HG03060 (cell line): ENCODE measurements around the gene HDAC7.
A peak's percentile ranks its signal among the peaks of the same experiment; 100 is the strongest.

Source experiments
- ATAC-seq: cut with Tn5 transposase; IDR thresholded peaks from one replicate; pipeline ENCODE4 v1.9.1; 2021; ENCODE audit warnings: low read depth, moderate number of reproducible peaks; ENCODE audit not compliant: unreplicated experiment

The HDAC7 gene

DNA sequence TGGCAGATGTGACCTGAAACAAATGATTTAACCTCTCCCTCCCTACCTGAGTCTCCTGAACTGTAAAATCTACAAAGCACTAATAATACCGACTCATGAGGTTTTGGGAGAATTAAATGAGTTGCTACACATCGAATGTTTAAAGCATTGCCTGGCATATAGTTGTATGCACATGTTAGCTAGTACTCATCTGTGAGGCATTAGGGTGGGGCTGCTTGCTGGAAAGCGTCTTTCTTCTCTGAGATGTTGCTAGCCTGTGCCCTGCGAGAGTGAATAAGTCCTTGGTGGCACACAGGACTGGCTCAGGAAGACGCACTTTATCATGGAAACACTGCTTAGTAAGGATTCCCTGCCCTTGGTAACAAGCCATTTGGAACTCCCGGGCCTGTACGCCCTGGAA, 67.2 kb downstream of the HDAC7 start:
- ATAC-seq = no peak

DNA sequence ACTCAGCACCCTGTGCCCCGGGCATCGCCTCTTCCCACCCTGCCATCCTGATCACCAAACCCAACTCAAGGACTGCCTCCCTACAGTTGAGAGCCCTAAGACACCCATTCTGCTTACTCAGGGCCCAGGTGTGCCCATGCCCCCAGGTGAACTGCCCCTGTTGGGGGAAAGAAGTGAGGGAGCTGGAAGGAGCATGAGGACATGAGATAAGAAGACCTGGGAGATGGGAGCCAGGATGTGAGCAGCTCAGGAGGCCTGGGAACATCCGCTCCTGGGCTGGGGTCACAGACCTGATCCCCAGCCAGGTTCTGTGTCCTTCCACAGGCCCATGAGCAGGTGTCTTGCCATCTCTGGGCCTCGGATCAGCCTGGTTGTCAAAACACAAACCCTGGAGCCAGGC, 67.6 kb downstream of the HDAC7 start:
- no peak for ATAC-seq

DNA sequence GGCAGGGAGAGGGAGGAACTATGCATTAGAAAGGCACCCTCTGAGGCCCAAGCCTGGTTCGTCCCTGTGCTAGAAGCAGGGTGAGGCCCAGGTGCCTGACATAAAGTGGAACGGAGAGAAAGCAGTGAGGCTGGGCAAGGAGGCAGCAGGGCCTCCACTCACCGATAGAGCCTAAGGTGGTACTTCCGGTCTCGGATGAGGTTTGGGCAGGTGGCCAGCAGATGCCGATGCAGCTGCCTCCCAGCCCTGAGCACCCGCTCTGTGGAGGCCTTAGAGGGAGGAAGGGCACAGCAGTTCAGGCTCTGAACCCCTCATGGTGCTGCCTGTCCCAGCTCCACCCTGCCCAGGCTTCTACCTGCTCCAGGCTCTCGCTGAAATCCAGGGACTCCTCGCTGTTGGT, 68.1 kb downstream of the HDAC7 start:
- ATAC-seq = no peak

DNA sequence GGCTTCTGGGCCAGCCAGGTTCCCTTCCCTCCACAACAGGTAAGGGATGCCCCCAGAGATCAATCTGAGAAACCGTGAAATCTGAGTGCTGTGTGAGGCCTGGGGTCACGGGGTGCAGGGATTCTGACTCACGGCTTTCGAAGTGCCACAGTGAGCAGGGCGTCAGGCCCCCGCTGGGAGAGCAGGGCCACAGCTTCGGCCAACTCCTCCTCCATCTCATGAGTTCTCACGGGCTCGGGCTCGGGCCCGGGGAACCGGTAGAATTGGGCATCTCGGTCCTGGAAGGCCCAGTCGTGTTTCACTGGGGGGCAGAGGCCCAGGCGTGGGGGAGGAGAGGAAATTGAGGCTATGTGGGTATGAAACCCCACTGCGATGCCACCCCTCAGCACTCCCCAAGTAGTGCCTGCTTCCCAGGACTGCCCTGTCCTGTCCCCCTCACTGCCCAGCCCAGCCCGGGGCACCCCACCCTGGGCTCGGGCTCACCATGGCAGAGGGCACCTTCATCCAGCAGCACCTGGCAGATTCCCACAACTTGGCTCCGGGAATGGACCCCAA, 68.7 kb downstream of the HDAC7 start:
- no peak for ATAC-seq

DNA sequence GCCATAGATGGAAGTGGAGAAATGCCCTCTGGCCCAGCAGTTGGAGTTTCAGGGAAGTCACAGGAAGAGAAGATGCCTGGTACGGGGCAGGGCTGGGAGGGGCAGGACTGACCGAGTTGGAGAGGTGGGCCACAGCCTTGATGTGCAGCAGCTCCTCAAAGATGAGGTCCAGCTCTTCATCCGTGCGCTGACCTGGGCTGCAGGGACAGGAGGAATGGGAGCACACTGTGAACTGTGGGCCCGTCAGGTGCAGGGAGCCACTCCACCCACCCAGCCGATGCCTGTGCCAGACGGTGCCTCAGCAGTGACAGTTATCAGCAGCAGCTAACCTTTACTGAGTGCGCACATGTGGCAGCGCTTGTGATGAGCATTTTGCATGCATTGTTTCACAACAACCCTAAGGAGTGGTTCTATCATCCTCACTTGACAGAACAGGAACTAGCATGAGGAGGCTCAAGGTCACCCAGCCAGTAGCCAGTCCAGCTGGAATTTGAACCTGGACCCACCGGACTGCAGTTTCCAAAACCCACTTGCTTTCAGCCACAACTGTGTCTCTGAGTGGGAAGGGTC, 69.4 kb downstream of the HDAC7 start:
- ATAC-seq = no peak

DNA sequence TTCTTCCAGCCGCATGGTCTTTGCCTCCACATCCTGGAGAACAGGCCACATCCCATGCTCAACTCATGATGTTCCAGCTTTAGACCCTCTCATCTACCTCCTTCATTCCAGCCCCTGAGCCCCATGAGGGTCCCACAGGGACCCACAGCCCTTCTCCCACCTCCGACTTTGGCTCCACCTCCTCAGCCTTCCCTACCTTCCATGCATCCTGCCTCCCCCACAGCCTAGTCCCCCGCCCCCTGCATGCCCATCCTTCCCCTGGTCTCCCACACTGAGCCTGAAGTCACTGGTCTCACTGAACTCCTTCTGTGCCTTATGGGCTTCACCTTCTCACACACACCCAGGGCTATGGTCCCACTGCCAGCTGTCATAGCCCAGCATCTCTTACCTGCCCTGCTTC, 70.8 kb downstream of the HDAC7 start:
- no peak for ATAC-seq

DNA sequence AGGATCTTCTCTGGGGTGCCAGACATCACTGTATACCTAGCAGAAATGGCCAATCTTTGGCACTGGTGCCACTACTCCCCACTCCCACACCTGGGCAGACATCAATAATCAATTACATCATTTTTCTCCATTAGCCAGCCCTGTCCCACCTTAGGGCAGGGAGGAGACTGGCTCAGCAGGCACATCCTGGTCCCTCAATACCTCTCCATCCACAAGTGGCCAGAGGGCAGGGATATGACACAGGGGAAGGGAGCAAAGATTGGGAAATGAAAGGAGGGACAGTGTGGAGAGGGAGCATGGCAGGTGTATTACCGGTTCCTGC, 71.2 kb downstream of the HDAC7 start:
- no peak for ATAC-seq

DNA sequence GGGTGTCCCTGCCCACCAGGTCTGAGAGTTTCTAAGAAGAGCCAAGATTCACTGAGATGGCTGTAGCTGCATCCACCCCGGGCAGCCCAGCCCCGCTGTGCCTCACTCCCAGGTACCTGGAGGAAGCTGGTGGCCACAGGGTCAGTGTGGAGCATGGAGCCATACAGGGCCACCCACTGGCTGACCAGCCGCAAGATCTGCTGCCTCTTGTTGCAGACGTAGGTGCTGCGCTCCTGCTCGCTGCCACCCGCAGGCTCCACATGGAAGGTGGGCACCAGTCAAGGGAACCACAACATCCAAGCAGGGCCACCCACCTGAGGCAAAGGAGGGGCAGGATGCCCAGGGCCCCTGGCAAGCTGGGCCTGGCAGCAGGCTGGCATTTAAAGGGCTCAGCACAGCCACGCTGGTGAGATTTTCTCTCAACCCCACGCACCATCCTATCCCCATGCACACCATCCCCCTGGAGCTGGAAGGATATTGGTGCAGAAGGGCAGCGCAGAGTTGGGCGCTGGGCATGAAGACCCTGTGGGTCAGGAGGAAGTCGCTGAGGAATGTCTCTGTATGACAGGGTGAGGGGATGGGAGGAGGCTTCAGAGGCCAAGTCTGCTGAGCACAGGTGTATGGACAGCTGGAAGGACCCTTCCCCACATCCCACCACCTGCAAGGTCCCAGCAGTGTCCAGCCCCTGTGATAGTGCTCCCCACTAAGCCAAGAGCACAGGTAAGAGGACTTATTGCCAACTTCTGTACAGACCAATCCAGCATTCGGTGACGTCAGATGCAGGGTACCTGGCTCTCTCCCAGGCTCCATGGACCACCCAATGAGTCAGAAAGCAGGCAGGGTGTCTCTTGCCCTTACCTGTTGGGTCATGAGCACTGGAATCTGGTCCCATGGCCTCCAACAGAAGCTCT, 71.9 kb downstream of the HDAC7 start:
- ATAC-seq = no peak

DNA sequence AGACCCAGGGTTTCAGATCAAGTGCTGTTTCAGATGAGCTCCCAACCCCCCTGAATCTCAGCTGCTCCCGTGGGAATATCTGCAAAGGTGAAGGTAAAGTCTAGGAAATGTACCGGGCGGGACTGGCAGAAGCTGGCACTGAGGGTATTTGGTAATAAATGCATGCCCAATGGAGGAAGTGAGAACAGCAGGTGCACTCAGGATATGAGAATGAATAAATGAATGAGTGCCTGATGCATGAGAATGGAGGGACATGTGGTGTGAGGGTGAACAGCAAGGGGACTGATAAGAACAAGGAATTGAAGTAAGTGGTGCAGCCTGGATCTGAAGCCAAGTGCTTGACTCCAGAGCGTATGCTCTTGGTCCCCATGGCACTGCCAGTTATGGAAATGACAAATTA, 72.6 kb downstream of the HDAC7 start:
- no peak for ATAC-seq

DNA sequence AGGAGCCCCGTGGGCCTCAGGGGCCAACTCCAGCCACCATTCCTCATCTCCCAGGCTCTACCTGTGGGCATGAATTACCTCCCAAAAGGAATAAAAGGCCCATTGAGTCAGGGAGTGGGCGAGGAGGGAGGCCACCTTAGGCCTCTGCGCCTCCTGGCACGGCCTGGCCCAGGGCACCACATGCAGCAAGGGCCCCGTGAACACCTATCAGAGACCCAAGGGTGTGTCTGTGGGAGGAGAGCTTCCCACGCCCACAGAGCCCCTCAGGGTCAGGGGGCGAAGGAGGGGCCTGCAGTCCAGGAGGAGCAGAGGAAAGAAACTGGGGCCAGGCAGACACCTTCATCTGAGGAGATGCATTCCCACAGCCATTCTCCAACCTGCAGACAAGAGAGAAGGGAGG, 73.2 kb downstream of the HDAC7 start:
- ATAC-seq = no peak

DNA sequence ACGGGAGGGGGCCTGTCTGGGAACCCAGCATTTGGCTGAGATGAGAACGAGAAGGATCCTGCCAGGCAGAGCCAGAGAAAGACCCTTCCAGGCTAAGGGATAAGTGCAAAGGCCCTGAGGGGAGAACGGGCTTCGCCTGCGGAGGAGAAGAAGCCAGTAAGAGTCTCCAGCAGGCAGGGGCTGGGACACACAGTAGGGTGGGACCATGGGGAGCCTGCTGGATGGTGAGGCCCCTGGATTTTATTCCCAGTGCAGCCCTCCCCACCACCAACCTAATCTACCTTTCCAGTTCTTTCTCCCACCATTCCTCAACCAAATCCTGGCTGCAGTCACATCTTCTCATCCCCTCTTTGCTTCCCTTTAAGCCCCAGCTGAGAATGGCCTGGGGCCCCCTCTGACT, 73.6 kb downstream of the HDAC7 start:
- no peak for ATAC-seq

DNA sequence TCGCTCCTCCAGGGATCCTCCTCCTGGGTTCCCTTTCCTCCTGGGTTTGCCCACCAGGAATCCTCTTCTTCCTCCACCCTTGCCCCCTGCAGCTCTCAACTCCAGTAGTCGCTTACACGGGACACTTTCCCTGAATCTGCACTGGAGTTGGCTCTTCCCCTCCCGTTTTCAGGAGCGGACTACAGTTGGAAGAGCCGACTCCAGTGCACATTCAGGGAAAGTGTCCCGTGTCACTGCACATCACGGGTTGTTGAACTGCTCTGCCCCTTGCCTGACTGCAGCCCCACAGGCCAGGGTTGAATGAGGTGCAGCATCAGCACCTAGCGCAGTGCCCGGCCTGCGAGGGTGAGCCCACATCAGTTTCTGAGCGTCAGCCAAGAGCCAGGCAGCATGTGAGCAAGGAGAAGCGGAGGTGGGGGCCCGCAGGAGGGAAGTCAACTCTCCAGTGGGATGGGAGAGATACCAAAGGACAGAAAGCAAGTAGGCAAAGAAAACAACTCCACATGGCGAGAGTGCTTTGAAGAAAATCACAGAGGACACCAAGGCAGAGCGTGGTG, 74.1 kb downstream of the HDAC7 start:
- no peak for ATAC-seq

DNA sequence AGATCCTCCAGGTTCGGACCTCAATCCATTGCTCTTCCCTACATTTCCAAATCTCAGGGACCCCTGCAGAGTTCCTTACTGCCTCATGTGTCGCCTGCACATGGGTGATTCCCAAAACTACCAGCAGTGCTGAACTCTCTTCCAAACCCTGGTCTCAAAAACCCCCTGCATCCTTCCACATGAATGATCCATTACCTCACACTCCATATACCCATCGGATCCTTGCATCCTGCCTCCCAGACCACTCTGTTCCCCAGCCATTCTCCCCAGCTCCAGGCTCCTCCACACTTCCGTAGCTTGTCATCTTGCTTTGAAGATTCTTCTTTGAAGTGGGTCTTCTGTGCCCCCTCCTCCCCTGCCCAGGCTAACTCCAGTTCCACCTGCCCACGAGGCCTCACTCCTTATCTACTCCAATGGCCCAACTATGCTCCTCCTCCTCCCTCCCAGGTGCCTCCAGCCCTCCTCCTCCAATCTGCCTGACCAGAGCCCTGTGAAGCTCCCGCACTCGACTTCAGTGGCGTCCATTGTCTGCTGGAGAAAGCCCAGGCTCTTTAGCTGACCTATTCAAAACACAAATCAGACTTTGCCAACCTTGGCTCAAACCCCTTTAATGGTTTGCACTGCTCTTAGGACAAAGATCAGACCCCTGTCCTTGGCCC, 74.8 kb downstream of the HDAC7 start:
- no peak for ATAC-seq

DNA sequence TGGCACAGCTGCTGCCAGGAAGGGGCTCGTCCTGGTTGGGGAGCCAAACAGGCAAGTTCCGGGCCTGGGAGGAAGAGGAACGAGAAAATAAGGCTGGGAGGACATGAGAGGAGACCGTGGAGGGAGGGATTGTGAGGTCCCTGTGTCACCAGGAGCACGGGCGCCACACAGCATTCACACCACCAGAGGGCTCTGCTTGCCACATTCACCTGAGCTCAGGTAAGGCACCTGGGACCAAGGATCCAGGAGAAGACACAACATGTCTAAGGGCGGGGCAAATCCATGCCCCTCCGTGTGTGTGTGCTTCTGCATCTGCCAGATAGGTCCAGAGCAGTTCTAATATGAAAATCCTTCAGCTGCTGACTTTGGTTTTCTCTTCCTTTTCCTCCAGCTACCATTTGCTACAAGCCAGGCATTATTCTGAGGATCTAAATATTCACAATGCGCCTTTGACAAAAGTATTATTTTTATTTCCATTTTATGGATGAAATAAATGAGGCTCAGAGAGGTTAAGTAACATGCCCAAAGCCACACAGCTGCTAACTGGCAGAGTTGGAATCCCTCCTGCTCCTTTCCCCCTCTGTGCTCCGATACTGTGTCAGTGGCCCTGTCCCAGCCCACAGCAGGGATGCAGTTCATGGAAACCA, 75.6 kb downstream of the HDAC7 start:
- no peak for ATAC-seq

DNA sequence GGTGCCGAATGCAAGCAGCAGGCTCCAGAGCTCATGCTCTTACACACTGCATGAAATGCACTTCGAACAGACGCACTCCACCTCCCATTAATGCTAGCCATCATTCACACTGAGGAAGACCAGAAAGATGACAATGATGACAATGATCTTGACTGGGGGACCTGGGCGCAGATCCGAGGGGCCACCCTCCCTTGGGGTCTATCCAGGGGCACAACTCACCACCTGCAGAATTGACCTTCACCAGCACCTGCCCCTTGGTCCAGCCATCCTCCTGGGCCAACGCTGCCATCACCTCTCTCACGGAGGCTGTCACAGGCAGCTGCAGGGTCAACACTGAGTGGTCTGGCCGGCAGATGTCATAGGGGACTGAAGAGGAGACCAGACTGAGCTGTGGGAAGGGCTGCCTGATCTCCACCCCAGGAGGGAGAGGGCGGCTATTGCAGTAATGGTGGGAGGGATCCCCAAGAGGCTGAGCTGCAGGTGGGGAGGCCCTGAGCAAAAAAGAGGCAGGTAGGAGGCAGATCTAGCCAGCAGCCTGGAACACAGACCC, 76.3 kb downstream of the HDAC7 start:
- no peak for ATAC-seq

DNA sequence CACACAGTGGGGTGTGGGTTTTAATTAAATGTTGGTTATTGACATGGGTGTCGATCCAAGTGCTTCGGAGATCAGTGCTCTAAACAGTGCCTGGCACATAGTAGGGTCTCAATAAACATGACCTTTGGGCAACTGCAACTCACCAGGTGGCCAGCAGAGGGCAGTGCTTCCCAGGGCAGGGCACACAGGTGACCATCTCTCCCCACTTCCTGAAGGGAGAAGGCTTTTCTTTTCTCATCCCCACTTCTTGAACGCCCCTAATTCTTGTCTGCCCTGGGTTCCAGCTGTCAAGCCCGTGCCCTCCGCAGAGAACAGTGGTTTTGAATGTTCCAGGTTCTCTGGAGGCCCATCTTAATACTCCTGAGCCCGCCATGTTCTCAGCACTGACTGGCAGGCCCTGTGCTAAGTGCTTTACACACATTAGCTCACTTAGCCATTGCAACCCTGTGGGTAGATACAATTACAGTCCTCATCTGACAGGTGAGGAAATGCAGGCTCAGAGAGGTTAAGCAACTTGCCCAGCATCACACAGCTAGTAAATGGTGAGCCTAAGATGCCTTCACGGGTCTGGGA, 77.4 kb downstream of the HDAC7 start:
- ATAC-seq = no peak

DNA sequence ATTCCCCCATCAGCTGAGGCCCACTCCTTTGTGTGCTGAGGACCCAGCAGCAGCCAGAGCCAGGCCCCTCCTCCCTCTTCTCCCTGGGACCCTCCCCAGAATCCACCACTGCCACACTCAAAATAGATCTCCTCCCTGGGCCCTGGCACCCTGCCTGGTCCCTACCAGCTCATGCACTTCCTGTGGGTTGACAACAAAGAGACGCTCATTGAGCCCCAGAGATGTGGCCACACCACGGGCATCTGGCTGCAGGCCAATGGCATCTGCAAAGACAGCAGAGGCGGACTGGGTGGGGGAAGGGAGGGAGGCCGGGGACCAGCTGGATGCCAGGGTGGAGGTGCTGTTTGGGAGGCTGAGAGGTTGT, 78.4 kb downstream of the HDAC7 start:
- ATAC-seq = no peak

DNA sequence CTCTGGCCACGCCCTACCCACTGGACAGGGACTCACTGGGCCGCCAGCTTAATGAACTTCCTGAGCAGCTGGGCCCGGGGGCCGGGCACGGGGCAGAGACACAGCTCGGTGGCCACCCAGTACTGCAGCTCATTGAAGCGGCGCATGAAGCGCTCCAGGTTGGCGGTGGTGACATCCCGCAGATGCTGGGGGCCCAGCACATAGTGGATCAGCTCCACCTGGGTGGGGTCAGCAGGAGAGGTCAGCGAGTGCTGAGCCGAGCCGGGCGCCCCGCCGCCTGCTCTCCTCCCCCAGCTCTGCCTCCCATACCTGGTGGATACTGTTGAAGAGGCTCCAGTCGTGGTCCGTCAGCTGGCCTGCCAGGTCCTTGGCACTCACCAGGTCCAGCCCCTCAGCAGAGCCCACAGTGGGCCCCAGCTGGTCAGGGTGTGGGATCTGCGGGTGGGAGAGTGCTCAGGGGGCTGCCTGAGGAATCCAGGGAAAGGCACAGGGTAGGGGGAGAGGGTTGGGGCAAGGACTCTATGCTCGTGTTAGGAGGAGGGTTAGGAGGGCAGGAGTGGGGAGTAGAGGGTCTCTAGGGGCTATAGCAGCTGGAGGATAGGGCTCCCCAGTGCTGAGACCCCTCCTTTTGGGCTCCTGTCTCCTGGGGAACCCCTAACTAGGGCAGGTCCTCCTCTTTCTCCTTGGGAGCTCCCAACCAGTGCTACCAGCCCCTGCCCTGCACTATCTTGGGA, 78.9 kb downstream of the HDAC7 start:
- ATAC-seq = peak; percentile 31

DNA sequence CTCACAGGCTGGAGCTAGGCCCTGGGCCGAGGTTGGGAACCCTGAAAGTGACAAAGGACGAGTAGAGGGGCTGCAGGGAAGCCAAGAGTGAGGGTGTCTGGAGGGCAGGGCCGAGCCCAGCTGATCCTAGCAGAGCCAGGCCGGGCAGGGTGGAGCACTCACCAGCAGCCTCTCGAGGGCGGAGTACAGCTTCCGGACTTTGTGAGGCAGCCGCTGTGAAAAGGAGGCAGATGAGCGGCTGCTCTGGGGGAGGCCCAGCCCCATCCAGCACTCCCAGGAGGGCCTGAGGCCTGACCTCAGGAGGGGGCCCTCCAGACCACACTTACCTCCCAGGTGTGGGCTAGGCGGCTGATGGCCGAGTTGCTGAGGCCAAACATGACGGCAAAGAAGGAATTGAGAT, 79.7 kb downstream of the HDAC7 start:
- ATAC-seq = peak; percentile 25

DNA sequence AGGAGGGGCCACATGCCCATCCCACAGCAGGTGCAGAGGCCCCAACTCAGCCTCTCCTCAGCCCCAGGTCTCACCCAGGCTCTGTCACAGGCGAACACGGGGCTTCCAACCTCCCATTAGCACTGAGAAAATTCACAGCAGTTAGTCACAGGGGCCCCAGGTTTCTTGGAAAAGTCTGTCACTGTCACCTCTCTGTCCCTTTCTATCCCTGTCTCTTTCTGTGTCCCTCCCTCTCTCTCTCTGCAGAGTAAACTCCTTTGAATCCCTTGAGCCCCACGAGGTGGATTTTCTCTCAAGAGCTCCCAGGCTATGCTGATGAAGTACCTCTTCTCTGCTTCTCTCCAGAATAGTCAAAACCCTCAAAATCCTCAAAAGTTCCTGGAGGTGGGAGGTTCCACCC, 80.4 kb downstream of the HDAC7 start:
- no peak for ATAC-seq
